ENCODE measurements around the gene MBD5. TPM values are rescaled to one million over a fixed set of nuclear protein-coding genes. Genes with fewer than 3 reads are reported as not detected.

Gene MBD5
- total and polyA plus RNA-seq, 8 donors = 3.2 to 173 (median 26.5) TPM

GRCh38 chr2:148305476-148305875 lies 284.6 kb downstream of the MBD5 start:
- intact Hi-C loops (cut with DNase I; ENCODE audit: low total_unique reads) = no loop called here
- Histone ChIP-seq H3K36me3 (no peaks in the 10 kb centered on the region), H3K4me1 (peaks cover 0 to 7% (median 0%) of the 10 kb centered on the region in 4 donors), H3K4me3 (no peak overlapping the region), H3K27ac (no peak overlapping the region), H3K9me3 (no peaks in the 10 kb centered on the region), H3K27me3 (no peaks in the 10 kb centered on the region)
- peak in 1 of 2 donors; percentile 9 for DNase-seq
- TF ChIP-seq EP300 (IDR thresholded peaks at IDR 0.05) = no peak
- no peak for TF ChIP-seq POLR2AphosphoS5 (IDR thresholded peaks at IDR 0.05)
- TF ChIP-seq, protein P1, sequence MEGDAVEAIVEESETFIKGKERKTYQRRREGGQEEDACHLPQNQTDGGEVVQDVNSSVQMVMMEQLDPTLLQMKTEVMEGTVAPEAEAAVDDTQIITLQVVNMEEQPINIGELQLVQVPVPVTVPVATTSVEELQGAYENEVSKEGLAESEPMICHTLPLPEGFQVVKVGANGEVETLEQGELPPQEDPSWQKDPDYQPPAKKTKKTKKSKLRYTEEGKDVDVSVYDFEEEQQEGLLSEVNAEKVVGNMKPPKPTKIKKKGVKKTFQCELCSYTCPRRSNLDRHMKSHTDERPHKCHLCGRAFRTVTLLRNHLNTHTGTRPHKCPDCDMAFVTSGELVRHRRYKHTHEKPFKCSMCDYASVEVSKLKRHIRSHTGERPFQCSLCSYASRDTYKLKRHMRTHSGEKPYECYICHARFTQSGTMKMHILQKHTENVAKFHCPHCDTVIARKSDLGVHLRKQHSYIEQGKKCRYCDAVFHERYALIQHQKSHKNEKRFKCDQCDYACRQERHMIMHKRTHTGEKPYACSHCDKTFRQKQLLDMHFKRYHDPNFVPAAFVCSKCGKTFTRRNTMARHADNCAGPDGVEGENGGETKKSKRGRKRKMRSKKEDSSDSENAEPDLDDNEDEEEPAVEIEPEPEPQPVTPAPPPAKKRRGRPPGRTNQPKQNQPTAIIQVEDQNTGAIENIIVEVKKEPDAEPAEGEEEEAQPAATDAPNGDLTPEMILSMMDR (IDR thresholded peaks at IDR 0.05) = no peak
- no peak for TF ChIP-seq POLR2A (IDR thresholded peaks at IDR 0.05)
- WGBS, 5 donors = 78 to 87% (median 81%) methylated on average over 5 of the region's 5 CpGs

DNA sequence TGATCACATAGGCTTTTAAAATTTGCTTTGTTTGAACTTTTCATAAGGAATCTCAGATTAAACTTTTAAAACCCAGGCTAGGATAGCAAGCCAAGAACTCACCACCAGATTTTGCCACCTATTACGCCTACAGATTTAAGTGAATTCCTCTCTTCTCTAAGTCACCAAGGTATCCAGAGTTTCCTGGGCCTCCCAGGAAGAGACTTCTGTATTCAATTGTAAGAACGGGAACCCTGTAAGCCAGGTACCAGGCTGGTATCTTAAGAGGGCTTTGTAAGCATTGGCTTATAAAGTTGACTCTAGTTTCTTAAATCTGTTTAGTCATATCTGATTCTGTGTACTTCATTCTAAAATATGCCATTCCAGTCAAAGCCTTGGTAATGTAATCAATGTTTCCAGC lies 285.1 kb downstream of the MBD5 start:
- DNase-seq = no peak
- Histone ChIP-seq H3K27ac (no peak overlapping the region), H3K4me1 (peaks cover 0 to 1% (median 0%) of the 10 kb centered on the region in 4 donors), H3K4me3 (no peak overlapping the region), H3K9me3 (no peaks in the 10 kb centered on the region), H3K36me3 (no peaks in the 10 kb centered on the region), H3K27me3 (no peaks in the 10 kb centered on the region)
- no peak for TF ChIP-seq POLR2A (IDR thresholded peaks at IDR 0.05)
- no peak for TF ChIP-seq EP300 (IDR thresholded peaks at IDR 0.05)
- intact Hi-C loops (cut with DNase I; ENCODE audit: low total_unique reads) = no loop called here
- WGBS, 5 donors = 91 to 96% (median 94%) methylated on average over 2 of the region's 2 CpGs

DNA sequence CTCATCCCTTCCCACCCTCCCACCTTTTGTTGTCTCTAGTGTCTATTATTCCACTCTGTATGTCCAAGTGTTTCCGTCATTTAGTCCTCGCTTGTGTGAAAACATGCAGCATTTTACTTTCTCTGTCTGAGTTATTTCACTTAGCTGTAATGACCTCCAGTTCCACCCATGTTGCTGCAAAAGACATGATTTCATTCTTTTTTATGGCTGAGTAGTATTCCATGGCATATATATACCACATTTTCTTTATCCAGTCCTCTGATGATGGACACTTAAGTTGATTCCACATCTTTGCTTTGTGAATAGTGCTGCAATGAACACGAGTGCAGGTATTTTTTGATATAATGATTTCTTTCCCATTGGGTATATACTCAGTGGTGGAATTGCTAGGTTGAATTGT lies 296.7 kb downstream of the MBD5 start:
- peaks cover 0 to 13% (median 9%) of the 10 kb centered on the region in 4 donors for H3K36me3 ChIP-seq
- H3K4me3 ChIP-seq = no peak overlapping the region
- no peak for TF ChIP-seq POLR2A (IDR thresholded peaks at IDR 0.05)
- TF ChIP-seq, protein P1 (IDR thresholded peaks at IDR 0.05) = no peak
- intact Hi-C loops (cut with DNase I; ENCODE audit: low total_unique reads) = no loop called here
- 63 to 65% (median 65%) methylated on average over 3 of the region's 3 CpGs for WGBS, 5 donors
- DNase-seq = no peak
- H3K4me1 ChIP-seq = no peaks in the 10 kb centered on the region
- H3K9me3 ChIP-seq = no peaks in the 10 kb centered on the region
- no peaks in the 10 kb centered on the region for H3K27me3 ChIP-seq
- H3K27ac ChIP-seq = no peak overlapping the region

- intact Hi-C loops (cut with DNase I; ENCODE audit: low total_unique reads) = no loop called here
Observed at GRCh38 chr2:148338541-148338940, 317.6 kb downstream of the MBD5 start.

DNA sequence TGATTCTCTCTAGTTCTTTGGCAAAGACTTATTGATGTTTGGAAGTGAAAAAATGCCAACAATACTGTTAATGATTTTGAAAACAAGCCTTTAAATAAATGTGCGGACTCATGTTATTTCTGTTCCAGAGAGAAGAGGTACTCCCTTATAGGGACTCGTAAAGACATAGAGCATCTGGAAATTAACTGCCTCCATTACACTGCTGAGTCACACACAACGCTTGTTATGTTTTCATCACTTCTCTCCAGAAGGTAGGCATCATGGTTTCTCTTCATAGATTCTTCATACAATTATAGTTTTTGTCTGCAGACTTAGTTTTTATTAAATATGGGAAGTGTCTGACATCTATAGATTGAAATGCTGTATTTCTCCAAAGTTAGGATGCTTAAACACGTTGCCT lies 321.2 kb downstream of the MBD5 start:
- Histone ChIP-seq H3K36me3 (peaks cover 0 to 24% (median 12%) of the 10 kb centered on the region in 4 donors), H3K27me3 (no peaks in the 10 kb centered on the region), H3K27ac (no peak overlapping the region), H3K4me1 (no peaks in the 10 kb centered on the region), H3K9me3 (peaks cover 0 to 13% (median 11%) of the 10 kb centered on the region in 4 donors), H3K4me3 (no peak overlapping the region)
- DNase-seq = no peak
- intact Hi-C loops (cut with DNase I; ENCODE audit: low total_unique reads) = no loop called here
- 93 to 98% (median 97%) methylated on average over 4 of the region's 4 CpGs for WGBS, 5 donors
- no peak for TF ChIP-seq POLR2A (IDR thresholded peaks at IDR 0.05)
- TF ChIP-seq, protein P1 (IDR thresholded peaks at IDR 0.05) = no peak
- no peak for TF ChIP-seq POLR2AphosphoS5 (IDR thresholded peaks at IDR 0.05)
- TF ChIP-seq EP300 (IDR thresholded peaks at IDR 0.05) = no peak

More at GRCh38 chr2:148338541-148338940, 317.6 kb downstream of the MBD5 start:
- no peak for DNase-seq
- no peaks in the 10 kb centered on the region for H3K4me1 ChIP-seq
- H3K27ac ChIP-seq = no peak overlapping the region
- peaks cover 0 to 8% (median 6%) of the 10 kb centered on the region in 4 donors for H3K9me3 ChIP-seq
- TF ChIP-seq EP300 (IDR thresholded peaks at IDR 0.05) = no peak
- TF ChIP-seq POLR2AphosphoS5 (IDR thresholded peaks at IDR 0.05) = no peak
- peaks cover 0 to 26% (median 19%) of the 10 kb centered on the region in 4 donors for H3K36me3 ChIP-seq
- H3K27me3 ChIP-seq = no peaks in the 10 kb centered on the region
- no peak overlapping the region for H3K4me3 ChIP-seq

All from stomach (tissue), 9 donors.